NCI-H1417 treated with DMSO at 0.1 percent for 48 hours (cell line): Measurements from ENCODE around the gene GPR146.

Source experiments
- DNase-seq: peaks from one replicate; lab custom pipeline; 2025; lab: John Stamatoyannopoulos, UW

GPR146 gene

DNA sequence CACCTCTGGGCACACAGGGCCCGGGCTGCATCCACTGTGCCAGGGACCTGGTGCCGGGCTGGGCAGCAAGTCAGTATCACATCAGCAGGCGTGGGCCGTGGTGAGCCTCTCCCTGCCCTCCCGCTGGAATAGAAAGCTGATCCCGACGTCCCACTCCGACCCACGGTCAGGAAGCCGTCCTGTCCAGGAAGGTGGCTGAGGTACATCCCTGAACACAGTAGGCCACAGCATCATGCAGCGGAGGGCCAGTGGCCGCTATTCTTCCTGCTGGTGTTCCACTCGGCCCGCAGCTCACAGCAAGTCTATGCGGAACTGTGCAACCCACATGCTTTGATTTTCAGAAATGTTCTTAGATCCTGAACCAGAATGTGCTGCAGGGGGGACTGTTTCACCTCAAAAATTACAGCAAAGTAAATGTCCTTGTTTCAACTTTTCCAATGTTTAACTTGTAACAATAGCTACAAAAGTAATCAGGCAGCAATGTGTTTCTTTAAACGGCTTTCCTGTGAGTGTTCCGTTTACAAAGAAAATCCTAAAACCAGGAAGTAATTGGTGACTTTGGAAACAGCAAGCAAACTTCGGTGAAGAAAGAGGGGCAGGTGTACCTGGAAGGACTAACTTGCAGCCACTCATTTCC, 676 bp upstream of the GPR146 start:
- no peak for DNase-seq

GRCh38 chr7:1045069-1046063, 1.0 kb downstream of the GPR146 start:
- no peak for DNase-seq

DNA sequence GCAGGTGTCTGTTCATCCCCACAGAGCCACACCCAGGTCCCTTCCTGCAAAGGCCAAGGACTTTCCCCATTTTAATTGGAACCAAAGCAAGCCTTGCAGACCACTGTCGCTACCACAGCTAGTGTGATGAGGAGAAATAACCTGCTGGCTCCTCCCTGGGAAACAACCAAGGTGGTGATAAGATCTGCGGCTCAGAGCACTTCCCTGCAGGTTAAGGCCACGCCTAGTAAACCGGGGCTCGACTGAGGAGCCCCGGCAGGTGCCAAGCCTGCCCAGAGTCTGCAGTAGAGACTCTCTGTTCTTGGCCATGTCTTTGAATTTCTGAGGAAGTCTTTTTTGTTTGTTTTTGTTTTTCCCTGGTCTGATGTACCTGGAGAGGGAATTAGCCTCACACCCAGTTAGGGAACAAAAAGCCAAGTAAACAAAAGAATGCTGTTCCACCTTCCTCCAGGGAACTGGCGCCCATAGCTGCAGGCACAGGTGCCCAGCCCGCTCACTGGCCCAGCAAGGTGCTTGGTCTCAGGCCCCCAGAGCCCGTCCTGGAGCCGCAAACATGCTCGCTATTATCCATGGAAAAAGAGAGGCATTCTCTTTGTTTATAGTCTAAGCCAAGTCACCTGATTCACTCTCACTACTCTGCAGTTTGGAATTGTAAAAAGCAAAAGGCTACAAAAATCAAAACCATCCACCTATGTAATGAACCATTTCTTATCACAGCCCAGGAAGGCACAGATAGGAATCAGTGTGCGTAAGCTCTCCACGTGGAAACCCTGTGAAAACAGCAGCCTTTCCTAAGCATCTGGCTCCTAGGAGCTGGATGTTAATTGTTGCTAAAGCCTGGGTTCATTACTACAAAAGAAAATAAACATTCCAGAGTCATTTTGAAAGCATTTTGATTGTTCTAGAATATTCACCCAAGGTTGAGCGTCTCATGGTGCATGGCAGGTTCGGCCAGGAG, 2.7 kb downstream of the GPR146 start:
- no peak for DNase-seq

- DNase-seq, result no peak
These were observed 4.8 kb downstream of the GPR146 start for GRCh38 chr7:1049006-1049741.

DNA sequence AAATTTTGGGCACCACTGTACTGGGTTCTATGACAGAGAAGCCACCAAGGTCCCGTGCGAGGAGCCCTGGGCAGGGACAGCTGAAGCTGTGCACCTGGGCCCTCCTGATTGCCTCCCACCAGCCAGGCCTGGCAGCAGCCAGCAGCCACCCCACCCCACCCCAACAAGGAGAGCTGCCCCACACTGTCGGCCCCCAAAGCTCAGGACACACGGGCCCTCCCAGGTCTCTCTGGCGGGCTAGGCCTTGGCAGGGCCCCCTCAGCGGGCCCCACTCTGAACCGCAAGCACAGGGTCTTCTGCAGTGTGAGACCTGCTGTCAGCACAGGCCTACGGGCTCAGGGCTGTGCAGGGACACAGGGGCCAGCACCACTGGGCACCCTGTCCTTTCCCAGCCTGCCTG, 5.5 kb downstream of the GPR146 start:
- DNase-seq, result no peak

- DNase-seq, result no peak
These were observed 6.0 kb downstream of the GPR146 start for GRCh38 chr7:1050254-1050906.

DNA sequence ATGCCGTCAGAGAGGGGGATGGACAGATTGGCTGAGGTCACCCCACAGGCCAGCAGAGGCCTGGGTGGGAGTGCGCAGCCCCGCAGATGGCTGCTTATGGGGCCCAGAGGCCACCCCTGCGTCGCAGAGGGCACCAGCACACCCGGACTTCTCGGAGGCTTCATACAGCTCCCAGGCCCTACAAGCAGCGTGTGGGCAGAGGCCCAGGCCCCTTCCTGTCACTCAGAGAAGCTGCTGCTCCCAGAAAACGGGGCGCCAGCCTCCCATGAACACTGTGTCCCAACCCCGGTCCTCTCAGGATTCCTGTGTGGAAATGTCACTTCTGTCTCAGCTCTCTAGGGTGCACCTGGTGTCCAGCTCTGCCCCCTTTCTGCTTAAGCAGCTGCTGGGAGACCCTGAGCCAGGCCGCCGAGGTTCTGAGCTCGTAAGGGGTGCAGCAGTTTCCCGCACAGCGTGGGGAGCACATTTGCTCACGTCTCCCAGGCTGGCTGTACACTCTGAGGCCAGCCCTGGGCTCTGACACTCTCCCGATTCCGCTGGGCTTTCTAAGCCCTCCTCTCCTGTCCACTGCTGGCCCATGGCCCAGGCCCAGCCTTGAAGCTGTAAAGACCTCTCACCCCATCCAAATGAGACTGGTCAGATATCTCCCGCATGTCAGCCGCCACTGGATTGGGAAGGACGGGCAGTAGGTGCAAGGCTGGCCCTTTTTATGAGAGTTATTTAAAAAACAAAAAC, 6.8 kb downstream of the GPR146 start:
- DNase-seq, result no peak

DNA sequence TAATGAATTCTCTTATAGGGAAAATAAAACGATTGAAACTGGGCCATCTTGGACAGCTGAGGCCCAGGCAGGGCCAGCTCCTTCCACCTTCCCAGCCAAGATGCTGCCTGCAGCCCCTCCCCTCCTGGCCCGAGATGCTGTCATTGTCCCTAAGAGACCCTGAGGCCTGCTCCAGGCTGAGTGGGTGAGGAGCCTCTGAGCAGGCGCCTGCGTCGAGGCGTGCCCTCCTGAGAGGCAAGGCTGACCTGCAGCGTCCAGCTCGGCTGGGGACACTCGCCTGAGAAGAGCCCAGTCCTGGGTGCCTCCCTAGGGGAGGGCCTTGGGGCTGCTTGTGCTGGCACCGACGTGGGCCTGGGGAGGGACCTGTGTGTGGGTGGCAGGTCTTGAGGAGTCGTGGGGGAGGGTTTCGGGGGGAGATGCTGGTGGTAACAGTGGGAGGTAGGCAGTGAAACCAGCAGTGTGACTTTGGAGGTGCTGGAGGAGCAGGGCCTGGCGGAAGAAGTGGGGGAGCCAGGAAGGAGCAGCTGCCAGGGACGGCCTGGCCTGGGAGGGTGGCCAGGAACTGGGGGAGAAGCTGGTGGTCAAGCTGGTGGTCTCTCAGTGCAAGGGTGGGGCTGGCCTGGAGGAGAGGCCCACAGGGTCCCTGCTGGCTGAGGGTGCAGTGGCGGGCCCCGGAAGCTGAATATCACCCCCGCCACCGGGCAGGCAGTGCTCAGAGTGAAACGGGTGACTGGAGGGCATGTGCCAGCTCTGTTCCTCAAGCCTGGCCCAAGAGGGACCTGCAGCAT, 7.9 kb downstream of the GPR146 start:
- DNase-seq, result no peak

GRCh38 chr7:1053002-1053411, 8.7 kb downstream of the GPR146 start:
- DNase-seq, result no peak

DNA sequence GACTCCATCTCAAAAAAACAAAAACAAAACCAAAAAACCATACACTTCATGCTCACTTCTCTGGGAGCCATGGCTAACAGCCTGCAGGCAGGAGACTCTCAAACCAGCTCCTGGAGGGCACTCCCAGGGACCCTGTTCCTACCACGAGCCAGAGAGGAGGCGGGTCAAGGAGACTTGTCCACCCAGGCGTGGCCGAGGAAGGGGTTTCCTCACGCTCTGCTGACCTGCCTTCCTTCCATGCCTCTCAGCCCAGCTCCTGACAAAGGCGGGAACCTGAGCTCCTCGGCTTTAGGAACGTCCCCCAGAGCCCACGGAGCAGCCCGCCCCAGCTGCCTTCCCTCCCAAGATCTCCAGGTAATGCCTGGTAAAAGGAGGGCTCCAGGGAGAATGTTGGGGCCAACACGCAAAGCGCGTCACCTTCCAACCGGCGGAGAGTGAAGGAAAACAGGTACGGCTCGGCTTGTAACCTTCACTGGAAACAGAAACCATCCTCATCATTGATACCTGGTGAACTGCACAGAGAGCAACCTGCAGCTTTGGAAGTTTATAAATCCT, 9.5 kb downstream of the GPR146 start:
- DNase-seq, result no peak

- no peak for DNase-seq
These were observed 10.1 kb downstream of the GPR146 start for GRCh38 chr7:1054438-1054837.

DNA sequence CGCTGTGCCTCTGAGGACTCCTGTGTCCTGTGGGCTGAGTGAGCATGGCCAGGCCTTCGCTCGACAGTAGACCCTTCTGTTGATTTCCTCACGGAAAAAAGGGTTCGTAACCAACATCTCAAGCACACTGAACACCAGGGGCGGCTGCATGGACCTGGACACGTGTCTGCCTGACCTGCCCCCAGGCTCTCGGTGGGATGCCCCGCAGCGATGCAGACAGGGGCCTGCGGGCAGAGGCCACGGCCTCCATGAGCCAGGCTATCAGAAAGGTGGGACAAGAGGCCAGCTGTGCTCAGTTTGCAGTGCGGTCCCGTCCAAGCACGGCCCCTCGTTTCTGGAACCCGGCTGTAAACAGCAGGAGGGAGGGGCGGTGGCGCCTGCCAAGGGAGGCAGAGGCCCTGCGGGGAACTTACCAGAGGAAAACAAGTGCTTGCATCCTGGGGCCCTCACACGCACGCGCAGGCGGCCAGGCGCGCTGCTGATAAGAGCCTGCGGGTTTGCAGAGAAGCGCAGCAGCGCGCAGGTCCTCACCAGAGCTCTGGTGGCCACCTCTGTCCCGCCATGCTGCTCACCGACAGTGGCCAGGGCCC, 10.6 kb downstream of the GPR146 start:
- DNase-seq, result no peak

DNA sequence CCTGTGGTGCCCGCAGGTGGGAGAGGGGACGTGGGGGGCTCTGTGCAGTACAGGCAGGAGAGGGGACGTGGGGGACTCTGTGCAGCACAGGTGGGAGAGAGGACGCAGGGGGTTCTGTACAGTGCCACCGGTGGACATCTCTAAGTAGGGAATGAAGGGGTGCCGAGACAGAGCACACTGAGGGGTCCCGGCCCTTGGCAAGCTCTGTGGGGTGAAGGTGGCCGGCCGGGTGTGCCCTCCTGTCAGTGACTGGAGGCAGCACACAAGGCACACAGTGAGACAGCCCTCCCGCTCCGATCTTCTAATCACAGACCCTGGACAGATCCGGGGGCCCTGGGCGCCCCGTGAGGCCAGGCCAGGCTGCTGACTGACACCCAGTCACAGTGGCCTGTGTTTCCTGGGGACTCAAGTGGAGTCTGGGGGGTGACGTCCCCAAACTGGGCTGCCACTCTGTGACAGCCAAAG, 11.2 kb downstream of the GPR146 start:
- DNase-seq, result no peak

DNA sequence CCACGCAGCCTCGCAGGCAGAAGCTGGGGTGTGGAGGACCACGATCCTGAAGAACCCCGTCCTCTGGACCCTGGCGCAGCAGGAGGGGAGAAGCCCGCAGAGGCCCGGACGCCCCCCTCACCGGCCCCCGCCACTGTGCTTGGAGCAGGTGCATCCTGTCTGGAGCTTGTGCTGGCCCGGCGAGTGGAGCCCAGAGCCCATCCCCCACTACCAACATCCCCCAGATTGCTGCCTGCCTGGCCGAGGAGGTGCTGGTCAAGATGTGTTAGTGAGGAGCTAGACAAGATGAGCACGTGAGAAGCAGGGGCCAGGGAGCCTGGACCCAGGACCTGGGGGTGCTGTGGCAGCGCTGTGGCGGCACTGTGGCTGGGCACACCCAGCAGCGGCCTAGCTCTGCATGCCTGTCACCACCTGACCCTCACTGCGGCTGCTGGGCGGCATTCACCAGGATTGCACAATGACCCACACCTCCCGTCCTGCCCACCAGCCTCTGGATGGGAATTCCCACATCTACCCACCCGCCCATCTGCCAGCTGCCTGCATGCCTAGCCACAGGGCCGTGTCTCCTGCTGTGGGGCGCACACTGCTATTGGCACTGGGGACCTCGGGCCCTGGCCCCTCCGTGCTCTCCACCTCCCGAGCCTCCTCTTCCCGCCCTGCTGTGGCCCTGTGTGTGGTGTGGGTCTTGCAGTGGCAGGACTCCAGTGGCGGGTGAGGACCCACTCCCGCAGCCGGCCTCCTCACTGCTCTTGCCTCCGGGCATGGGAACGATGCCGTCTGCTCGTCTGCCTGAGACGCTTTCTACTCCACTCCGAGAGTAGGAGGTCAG, 11.8 kb downstream of the GPR146 start:
- no peak for DNase-seq

- no peak for DNase-seq
These were observed 12.6 kb downstream of the GPR146 start for GRCh38 chr7:1056785-1057410.

GRCh38 chr7:1057416-1058291, 13.3 kb downstream of the GPR146 start:
- no peak for DNase-seq
